Neural crest cell (in vitro differentiated cells): ENCODE measurements around the gene CRACR2B. TPM values are rescaled to one million over a fixed set of nuclear protein-coding genes. Genes with fewer than 3 reads are reported as not detected.

Source experiments
- DNase-seq: peaks from one replicate; pipeline ENCODE4 v3.0.0; 2021; ENCODE audit warnings: low read depth, mixed read lengths, low spot score
- H3K27ac Mint-ChIP-seq: one replicate; pipeline ENCODE4 v1.8.0; 2021; ENCODE audit warnings: mild to moderate bottlenecking, mixed read lengths; ENCODE audit not compliant: unreplicated experiment
- H3K27me3 Mint-ChIP-seq: 2 replicates; pipeline ENCODE4 v1.8.0; 2021; ENCODE audit warnings: low read depth, mild to moderate bottlenecking, mixed read lengths
- H3K36me3 Mint-ChIP-seq: 2 replicates; pipeline ENCODE4 v1.8.0; 2021; ENCODE audit warnings: low read depth, mild to moderate bottlenecking, mixed read lengths
- H3K4me1 Mint-ChIP-seq: 2 replicates; pipeline ENCODE4 v1.8.0; 2021; ENCODE audit warnings: mixed read lengths
- H3K4me3 Mint-ChIP-seq: one replicate; pipeline ENCODE4 v1.8.0; 2021; ENCODE audit warnings: mild to moderate bottlenecking, mixed read lengths
- H3K9me3 Mint-ChIP-seq: 2 replicates; pipeline ENCODE4 v1.8.0; 2021; ENCODE audit warnings: mixed read lengths
- CTCF ChIP-seq: fragments of 200-600 bp; sonication (generic); conservative IDR thresholded peaks from 2 replicates; pipeline ENCODE4 v1.5.0; 2021; ENCODE audit warnings: antibody characterized with exemption, mild to moderate bottlenecking
- total RNA-seq: library from RNA; stranded (reverse); gene quantifications from 2 replicates; pipeline ENCODE4 v1.2.1, GENCODE V29; 2021

The CRACR2B gene
- total RNA-seq, 1 donor from 2014 or later = 2.7 TPM

GRCh38 chr11:786235-787083 is 41.3 kb upstream of the CRACR2B start:
- H3K9me3 Mint-ChIP-seq = no peaks in the 10 kb centered on the region
- H3K36me3 Mint-ChIP-seq = no peaks in the 10 kb centered on the region
- peak overlapping the region; percentile 68 for H3K4me3 Mint-ChIP-seq
- DNase-seq = no peak
- H3K27ac Mint-ChIP-seq = no peak overlapping the region
- no peak for TF ChIP-seq CTCF
- peaks cover 6% of the 10 kb centered on the region for H3K27me3 Mint-ChIP-seq
- H3K4me1 Mint-ChIP-seq = peaks cover 8% of the 10 kb centered on the region

GRCh38 chr11:787084-787675 is 40.5 kb upstream of the CRACR2B start:
- no peaks in the 10 kb centered on the region for H3K9me3 Mint-ChIP-seq
- H3K27ac Mint-ChIP-seq = no peak overlapping the region
- no peak for DNase-seq
- no peak overlapping the region for H3K4me3 Mint-ChIP-seq
- TF ChIP-seq CTCF = no peak
- H3K4me1 Mint-ChIP-seq = peaks cover 8% of the 10 kb centered on the region
- peaks cover 6% of the 10 kb centered on the region for H3K27me3 Mint-ChIP-seq
- no peaks in the 10 kb centered on the region for H3K36me3 Mint-ChIP-seq

- TF ChIP-seq CTCF = peak; percentile 19
- DNase-seq = no peak
- no peaks in the 10 kb centered on the region for H3K9me3 Mint-ChIP-seq
- H3K36me3 Mint-ChIP-seq = no peaks in the 10 kb centered on the region
- no peak overlapping the region for H3K27ac Mint-ChIP-seq
- peaks cover 6% of the 10 kb centered on the region for H3K27me3 Mint-ChIP-seq
- H3K4me1 Mint-ChIP-seq = peaks cover 8% of the 10 kb centered on the region
- H3K4me3 Mint-ChIP-seq = no peak overlapping the region
Observed at GRCh38 chr11:788009-788640, 39.6 kb upstream of the CRACR2B start.

- H3K9me3 Mint-ChIP-seq = no peaks in the 10 kb centered on the region
- H3K36me3 Mint-ChIP-seq = no peaks in the 10 kb centered on the region
- no peak overlapping the region for H3K27ac Mint-ChIP-seq
- H3K27me3 Mint-ChIP-seq = peaks cover 4% of the 10 kb centered on the region
- TF ChIP-seq CTCF = no peak
- no peak overlapping the region for H3K4me3 Mint-ChIP-seq
- H3K4me1 Mint-ChIP-seq = no peaks in the 10 kb centered on the region
- DNase-seq = no peak
Observed at GRCh38 chr11:788953-789940, 38.5 kb upstream of the CRACR2B start.

- H3K9me3 Mint-ChIP-seq = no peaks in the 10 kb centered on the region
- peak within 1 kb of the TSS; percentile 66 for H3K4me3 Mint-ChIP-seq
- no peak for DNase-seq
- H3K4me1 Mint-ChIP-seq = no peaks in the 10 kb centered on the region
- TF ChIP-seq CTCF = no peak
- H3K27ac Mint-ChIP-seq = no peak within 1 kb of the TSS
- peaks cover 4% of the 10 kb centered on the region for H3K27me3 Mint-ChIP-seq
- no peaks in the 10 kb centered on the region for H3K36me3 Mint-ChIP-seq
Observed at GRCh38 chr11:789943-790342, 37.8 kb upstream of the CRACR2B start, which contains the start of gene CEND1. Gene CEND1, minus strand, starts transcription at chr11:790090. Its CDS starts 1,514 bp downstream, at chr11:788576.
